Skin epidermis (tissue), 12 donors: ENCODE data around the gene BTN1A1.

ENCODE experiments used
- H3K27ac ChIP-seq, 21 experiments: fragments of 200-600 bp; sonication (generic) in 11 of 21; one replicate each; pipeline ENCODE4 v1.5.0; 2020; ENCODE audit warnings: mild to moderate bottlenecking in 3 of 21, inconsistent platforms in 2 of 21, moderate library complexity in 2 of 21
- H3K4me3 ChIP-seq, 7 experiments: fragments of 200-600 bp; sonication (generic) in 2 of 7; one replicate each; pipeline ENCODE4 v1.5.0; 2020; ENCODE audit warnings: inconsistent platforms in 2 of 7, mild to moderate bottlenecking in 2 of 7, moderate library complexity in 1 of 7

The BTN1A1 gene

DNA sequence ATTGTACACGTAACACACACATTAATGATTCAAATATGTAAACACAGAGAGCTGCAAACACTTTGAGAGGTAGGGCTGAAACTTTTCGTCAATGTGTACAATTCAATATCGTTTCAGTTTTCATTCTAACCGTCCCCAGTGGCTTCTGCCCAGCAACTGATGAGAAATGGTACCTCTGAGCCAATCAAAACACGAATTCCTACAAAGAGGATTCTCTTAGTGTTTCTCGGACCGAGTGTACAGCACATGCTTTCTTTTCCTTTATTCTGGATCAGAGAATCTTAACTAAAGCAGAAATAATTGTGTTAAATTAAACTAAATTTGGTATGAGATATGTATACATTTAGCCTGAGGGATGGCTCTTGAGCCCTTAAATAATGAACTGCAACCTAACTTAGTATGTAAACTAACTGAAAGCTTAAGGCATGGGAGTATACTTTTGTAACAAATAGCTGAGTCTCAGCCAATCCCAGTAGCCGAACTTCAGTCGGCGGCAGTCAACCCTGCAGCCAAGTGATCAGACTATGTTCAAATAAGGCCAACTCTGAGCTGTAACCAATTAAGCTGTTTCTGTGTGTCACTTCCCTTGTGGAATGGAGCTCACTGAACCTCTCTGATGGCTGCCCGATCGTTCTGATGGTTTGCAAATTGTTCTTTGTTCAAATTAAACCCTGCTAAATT, 26.2 kb upstream of the BTN1A1 start:
- H3K27ac ChIP-seq: peak overlapping the region in 20 of 21 experiments; percentile 75 to 97 (median 89)

DNA sequence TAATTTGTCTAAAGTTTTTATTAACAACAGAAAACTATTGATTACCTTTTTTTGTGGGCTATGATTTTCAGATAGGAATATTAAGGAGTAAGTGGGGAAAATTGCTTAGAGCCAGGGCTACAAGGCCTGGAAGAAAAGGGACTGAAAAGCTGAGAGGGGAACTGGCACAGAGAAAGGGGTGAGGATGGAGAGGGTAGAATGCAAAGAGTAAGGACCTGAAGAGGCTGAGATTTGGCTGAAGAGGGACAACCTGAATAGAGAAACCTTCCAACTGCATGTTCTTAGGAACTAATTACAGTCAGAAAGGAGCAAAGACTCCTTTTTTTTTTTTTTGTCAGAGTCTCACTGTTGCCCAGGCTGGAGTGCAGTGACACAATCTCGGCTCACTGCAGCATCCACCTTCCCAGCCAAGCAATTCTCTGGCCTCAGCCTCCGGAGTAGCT, 25.6 kb upstream of the BTN1A1 start:
- peak overlapping the region; percentile 44 to 97 (median 89) for H3K27ac ChIP-seq
- H3K4me3 ChIP-seq: peak overlapping the region; percentile 17 to 42 (median 24)

More for the DNA sequence above, 26.2 kb upstream of the BTN1A1 start:
- peak overlapping the region; percentile 17 to 42 (median 24) for H3K4me3 ChIP-seq

DNA sequence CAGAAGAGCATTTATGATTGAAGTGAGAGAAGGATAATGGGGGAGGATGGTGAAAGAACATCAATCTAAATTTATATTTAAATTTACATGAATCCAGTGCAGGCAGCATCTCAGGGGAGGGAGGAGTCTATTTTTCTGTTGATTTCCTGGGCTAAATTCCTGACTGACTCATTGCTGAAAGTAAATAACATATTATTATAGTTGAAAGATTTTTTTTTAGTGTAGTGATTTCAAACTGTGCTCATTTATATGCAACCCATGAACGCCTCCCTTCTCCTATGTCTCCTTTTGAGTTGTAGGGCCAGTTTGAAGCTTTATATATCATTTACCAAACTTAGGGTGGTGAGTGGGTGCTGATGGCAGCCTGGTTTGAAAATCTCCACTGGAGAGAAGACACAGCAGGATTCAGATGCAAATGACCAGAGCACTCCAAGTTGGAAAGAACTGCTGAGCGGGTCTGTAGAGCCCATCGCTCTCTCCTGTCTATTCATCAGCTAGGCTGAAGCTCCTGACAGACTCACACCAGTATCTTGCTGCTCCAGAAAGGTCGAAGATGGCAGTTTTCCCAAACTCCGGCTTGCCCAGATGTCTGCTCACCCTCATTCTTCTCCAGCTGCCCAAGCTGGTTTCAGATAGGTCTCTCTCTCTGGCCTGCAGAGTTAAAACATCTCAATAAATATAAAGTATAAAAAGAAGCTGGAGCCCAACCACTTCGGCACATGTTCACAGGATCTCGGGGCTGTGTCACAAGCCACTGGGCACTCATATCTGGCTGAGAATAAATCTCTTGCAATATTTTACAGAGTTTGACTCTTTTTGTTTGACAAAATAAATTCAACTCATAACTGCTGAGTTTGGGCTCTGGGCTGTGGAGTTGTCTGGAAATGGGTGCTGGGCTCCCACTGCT, 24.0 kb upstream of the BTN1A1 start:
- H3K4me3 ChIP-seq: no peak overlapping the region
- peak overlapping the region in 13 of 21 experiments; percentile 5 to 95 (median 76) for H3K27ac ChIP-seq

DNA sequence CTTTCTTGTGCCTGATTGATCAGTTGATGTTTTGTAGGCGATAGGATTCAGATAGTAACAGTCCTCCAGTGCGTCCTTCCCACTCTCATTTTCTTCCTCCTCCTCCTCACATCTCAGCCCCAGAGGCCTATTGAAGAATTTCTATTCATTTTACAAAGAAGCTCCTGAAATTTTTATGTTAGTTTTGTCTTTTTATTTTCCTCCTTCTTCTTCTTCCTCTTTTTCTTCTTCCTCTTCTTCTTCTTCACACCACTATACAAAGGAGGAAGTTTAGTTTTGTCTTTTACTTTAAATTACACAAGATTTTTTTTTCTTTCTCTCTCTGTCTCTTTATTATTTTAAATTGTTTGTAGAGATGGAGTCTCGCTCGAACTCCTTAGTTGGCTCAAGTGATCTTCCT, 23.2 kb upstream of the BTN1A1 start:
- H3K27ac ChIP-seq: peak overlapping the region in 11 of 21 experiments; percentile 3 to 95 (median 55)
- no peak overlapping the region for H3K4me3 ChIP-seq

DNA sequence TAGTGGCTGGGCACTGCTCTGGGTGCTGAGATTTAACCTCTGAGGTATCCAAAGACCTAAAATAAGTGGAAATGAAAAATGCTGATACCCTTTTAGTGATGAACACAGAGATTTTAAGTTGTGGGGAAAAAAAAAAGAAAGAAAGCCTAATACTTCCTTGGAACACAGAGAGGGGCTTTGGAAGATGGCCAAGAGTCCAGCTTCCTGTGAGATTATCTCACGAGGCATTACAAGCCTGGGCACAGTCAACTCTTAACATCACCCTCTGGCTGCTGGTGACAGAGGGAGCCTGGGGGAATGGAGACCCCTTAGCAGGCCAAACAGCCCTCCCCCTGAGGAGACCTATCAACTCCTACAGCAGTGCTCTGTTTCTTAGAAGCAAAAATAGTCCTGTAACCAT, 22.7 kb upstream of the BTN1A1 start:
- H3K4me3 ChIP-seq: no peak overlapping the region
- H3K27ac ChIP-seq: peak overlapping the region in 13 of 21 experiments; percentile 1 to 95 (median 41)

DNA sequence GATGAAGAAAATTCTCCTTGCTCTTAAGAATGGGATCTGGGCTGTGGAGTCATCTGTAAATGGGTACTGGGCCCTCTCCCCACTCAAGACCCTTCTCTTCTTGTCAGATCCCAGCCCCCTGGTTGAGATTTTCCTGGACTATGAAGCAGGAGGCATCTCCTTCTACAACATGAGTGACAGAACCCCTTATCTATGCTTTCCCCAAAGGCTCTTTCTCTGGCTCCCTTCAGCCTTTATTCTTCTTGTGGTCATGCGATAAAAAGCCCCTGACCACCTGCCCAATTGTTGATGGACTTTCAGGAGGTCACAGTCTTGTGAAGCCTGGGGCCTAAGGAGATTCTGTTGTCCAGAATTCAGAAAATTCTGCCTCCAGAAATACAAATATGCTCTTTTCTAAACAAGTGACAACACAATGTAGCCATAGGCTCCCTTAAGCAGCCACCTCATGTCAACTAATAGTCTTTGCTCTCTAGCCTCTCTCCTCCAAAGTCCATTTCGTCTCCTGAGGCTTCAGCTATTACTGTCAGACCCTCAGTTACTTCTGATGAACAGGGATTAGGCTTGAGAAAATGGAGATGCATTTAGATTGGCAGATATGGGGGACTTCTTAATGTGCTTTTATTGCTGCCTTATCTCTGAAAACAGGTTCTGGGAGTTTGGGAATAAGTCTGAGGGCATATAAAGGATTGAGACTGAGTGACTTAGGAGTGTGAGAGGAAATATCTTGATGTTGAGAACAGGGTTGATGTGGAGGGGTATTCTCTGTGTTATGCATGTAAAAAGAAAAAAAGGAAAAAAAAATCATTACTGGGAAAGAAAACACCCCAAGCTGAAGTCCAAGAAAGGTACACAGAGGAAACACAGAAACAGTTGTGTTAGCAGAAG, 21.8 kb upstream of the BTN1A1 start:
- Histone ChIP-seq H3K27ac (peak overlapping the region in 10 of 21 experiments; percentile 1 to 95 (median 32)), H3K4me3 (no peak overlapping the region)

DNA sequence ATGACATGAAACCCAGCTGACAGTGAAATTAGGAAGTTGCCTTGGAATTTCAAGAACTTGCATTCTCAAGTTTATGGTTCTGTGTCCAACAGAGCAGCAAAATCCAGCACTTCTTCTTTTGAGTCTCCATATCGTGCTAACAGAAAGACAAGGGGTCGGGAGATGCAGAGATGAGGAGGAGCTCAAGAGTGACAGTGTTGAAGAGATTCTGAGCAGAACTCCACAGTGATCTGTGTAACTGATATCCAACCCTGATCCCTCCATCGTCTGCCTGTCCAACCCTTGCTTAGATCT, 21.2 kb upstream of the BTN1A1 start:
- Histone ChIP-seq H3K4me3 (no peak overlapping the region), H3K27ac (peak overlapping the region in 4 of 21 experiments; percentile 7 to 66 (median 44))

DNA sequence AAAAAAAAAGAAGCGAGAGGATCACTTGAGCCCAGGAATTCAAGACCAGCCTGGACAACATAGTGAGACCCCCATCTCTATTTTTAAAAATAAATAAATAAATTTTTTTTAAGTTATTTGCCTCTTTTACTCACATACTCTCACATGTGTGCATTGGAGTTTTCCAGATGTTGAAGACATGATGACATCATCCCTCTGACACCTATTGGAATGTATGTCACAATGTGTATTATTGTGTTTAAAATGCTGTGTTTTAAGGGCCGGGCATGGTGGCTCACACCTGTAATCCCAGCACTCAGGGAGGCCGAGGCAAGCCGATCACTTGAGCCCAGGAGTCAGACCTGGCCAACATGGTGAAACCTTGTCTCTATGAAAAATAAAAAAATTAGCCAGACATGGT, 17.8 kb upstream of the BTN1A1 start:
- no peak overlapping the region for H3K27ac ChIP-seq
- no peak overlapping the region for H3K4me3 ChIP-seq

DNA sequence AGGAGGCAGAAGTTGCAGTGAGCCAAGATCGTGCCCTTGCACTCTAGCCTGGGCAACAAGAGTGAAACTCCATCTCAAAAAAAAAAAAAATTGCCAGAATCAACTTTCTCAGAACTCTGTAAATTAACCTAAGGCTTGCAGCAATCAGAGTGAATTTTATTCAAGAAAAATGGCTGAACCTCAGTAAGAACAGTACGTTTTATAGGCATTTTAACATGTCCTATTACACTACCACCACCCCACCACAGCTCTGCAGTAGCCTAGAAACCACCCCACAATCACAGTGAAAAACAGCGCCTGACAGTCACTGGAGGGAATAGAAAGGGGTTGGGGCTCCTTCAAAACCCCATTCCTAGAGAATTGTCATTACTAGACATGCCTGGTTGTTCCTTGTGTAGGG, 16.4 kb upstream of the BTN1A1 start:
- H3K4me3 ChIP-seq: no peak overlapping the region
- no peak overlapping the region for H3K27ac ChIP-seq

DNA sequence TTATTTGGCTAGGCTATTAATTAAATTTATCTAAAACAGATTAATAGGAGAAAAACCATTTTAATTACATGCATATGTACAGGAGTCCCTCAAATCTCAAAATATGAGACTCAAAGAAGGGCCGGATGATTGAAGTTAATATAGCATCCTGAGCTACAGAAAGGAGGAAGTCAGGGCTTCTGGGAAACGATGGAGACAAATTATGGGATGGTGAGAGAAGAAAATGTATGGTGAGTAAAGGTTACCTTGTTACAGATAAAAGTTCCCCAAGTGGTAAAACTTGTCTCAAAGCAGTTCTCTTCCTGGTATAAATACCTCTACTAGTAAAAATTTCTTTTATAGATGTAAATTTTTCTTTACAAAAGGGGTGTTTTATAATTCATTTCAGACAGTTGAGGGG, 15.9 kb upstream of the BTN1A1 start:
- H3K27ac ChIP-seq: no peak overlapping the region

DNA sequence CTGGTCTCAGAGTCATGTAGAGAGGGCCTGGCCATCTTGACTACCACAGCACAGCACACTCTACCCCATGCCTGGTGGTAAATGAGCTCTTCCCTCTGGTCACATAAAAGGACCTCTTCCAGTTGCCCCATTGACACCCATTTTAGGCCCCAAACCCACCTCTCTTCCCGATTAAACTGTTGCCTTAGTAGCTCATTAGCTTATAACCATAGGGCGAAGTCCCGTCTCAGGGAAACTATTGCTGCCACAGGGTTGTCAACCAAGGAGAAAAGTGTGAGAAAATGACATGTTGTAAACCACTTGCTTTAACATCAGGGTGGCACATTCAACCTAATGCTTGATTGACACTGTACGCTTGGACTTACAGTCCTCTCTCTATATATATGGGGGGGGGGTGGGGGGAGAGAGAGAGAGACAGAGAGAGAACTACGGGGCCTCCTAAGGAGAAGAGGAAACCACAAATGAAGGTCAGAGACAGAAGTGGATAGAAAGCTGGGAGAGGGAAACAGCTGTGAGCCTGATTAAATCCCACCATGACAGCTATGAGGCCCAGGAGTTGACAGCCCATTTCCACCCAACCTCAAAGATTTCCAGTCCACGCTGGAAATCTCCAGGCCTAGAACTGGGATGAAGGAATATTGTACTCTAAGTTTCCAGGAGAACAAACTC, 14.9 kb upstream of the BTN1A1 start:
- Histone ChIP-seq H3K4me3 (no peak overlapping the region), H3K27ac (no peak overlapping the region)

More for the DNA sequence above, 15.9 kb upstream of the BTN1A1 start:
- no peak overlapping the region for H3K4me3 ChIP-seq

DNA sequence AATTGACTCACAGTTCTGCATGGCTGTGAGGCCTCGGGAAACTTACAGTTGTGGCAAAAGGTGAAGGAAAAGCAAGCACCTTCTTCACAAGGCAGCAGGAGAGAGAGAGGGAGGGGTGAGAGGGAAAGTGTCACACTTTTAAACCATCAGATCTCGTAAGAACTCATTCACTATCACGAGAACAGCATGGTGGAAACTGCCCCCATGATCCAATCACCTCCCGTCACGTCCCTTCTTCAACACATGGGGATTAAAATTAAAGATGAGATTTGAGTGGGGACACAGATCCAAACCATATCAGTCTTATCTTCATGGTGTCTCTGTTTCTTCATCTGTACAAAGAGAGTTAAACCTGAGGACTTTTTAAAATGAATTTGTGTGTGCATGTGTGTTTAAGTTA, 13.7 kb upstream of the BTN1A1 start:
- Histone ChIP-seq H3K27ac (no peak overlapping the region), H3K4me3 (no peak overlapping the region)

DNA sequence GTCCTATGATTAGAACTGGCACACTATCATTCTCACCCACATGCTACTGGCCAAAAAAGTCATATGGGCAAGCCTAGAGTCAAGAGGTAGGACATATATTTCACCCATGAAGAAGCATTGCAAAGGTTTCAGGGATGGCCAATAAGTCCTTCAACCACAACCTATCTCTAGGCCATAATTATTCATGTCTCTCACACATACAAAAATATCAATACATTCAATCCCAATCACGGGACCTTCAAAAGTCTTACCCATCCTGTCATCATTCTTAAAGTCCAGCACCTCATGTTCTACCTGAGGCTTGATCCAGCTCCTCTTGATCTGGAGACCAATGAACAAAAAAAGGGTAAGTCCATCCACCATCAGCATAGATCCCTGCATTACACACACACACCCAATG, 12.6 kb upstream of the BTN1A1 start:
- Histone ChIP-seq H3K4me3 (no peak overlapping the region), H3K27ac (no peak overlapping the region)

DNA sequence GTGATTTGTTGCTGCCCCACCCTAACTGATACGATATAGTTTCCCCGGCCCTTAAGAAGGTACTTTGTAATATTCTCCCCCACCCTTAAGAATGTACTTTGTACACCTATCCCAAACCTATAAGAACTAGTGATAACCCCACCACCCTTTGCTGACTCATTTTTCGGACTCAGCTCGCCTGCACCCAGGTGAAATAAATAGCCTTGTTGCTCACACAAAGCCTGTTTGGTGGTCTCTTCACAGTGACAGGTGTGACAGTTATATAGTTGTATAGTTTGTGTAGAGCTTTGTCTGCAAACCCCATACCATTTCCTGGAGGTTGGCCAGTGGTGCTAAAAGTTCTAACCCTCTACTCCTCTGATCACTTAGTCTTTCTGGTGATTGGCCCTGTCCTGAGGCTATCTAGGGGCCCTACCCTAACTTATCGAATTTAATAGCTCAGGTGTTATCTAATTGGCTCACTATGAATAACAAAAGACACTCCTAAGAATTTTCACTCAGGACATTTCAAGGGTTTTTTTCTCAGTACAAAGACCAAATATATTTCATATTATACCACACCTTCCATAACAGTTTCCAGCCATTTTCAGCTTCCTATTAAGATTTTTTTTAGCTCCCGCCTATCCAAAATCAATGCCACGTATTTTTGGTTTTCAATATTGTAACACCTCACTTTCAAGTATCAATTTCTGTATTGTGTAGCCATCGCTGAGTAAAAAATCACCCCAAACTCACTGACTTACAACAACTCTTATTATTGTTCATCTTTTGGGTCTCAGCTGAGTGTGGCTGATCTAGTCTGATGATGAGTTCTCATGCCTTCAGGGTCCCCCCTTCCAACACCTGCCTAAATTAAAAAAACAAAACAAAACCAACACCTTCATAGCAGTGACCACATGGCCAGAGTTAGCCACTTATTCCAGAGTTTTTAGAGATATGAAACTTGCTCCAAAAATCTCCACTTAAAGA, 9.8 kb upstream of the BTN1A1 start:
- Histone ChIP-seq H3K27ac (no peak overlapping the region), H3K4me3 (no peak overlapping the region)

DNA sequence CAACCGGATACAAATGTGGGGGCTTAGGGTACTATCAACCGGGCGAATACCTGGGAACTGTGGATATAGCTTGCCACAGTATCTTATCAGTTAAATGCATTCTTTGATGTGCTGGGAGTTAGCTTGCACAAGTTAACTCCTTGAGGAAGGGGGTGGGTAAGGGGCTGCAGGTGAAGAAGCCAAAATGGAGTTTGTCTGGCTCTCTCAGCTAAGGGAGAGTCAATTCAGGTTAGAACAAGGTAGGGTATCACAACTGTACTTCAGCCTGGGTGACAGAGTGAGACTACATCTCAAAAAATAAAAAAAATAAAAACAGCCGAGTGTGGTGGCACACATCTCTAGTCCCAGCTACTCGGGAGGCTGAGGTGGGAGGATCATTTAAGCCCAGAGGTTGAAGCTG, 8.5 kb upstream of the BTN1A1 start:
- Histone ChIP-seq H3K27ac (no peak overlapping the region), H3K4me3 (no peak overlapping the region)

DNA sequence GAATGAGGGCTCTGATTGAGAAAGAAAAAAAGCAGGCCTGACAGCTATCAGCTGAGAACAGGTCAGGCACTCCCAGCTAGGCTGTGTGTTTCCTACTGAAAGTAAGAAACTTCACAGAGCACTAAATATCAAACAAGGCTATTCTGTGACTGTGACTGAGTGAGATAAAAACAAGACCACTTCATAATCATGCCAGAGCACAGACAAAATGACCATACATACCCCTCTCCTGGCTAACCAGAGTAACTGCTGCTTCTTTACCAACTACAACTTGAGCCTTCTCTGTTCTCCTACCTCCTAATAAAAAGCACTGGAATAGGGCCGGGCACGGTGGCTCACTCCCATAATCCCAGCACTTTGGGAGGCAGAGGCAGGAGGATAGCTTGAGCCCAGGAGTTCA, 6.8 kb upstream of the BTN1A1 start:
- no peak overlapping the region for H3K4me3 ChIP-seq
- H3K27ac ChIP-seq: no peak overlapping the region

DNA sequence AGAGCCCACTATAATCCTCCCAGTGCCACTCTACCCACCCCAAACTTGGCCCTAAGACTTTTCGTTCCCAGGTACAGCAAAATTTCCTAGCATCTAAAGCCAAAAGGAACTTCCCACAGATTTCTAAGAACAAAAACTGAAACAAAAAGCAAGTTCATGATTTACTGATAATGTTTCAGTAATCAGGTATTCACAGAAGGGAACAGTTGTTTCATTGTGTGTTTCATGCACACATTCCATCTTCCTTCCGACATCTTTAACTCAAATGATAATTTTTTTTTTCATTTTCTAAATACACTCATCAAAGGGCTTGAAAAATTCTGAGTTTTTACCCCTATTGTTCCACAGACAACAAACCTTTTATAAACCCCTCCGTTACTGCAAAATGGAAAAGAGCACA, 6.0 kb upstream of the BTN1A1 start:
- Histone ChIP-seq H3K27ac (no peak overlapping the region), H3K4me3 (no peak overlapping the region)

DNA sequence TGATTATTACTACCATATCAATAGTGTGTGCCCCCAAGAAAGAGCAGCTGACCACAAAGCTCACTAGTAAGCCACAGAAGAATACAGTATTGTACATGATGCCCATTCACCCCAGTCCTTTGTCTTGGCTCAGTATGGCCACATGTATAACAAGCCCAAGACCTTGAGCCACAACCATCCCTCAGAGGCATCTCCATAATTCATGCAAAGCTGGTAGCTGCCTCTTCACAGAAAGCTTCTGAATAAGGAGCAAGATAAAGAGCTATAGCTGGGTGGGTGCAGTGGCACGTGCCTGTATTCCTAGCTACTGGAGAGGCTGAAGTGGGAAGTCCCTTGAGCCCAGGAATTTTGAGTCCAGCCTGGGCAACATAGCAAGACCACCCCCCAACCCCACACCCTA, 4.8 kb upstream of the BTN1A1 start:
- H3K27ac ChIP-seq: no peak overlapping the region
- no peak overlapping the region for H3K4me3 ChIP-seq
